Epithelial cell of esophagus (primary cell): ENCODE measurements around the gene POLR3K.

Experiments used
- DNase-seq: peaks from one replicate; pipeline ENCODE4 v3.0.0; 2010; ENCODE audit warnings: low read depth
- H3K4me3 ChIP-seq: 2 replicates; pipeline ENCODE4 v1.5.1; 2011; ENCODE audit warnings: mild to moderate bottlenecking, low read length, control low read depth
- TF ChIP-seq, protein P1 (sequence below): IDR thresholded peaks from 2 replicates; pipeline ENCODE4 v1.5.1; 2011; ENCODE audit warnings: low read depth, mild to moderate bottlenecking, low read length, control low read depth, inconsistent platforms; ENCODE audit not compliant: insufficient read depth; ENCODE audit errors: missing control alignments

Gene POLR3K

GRCh38 chr16:94918-95265 is 41.5 kb upstream of the POLR3K start:
- H3K4me3 ChIP-seq = no peak overlapping the region
- TF ChIP-seq, protein P1, sequence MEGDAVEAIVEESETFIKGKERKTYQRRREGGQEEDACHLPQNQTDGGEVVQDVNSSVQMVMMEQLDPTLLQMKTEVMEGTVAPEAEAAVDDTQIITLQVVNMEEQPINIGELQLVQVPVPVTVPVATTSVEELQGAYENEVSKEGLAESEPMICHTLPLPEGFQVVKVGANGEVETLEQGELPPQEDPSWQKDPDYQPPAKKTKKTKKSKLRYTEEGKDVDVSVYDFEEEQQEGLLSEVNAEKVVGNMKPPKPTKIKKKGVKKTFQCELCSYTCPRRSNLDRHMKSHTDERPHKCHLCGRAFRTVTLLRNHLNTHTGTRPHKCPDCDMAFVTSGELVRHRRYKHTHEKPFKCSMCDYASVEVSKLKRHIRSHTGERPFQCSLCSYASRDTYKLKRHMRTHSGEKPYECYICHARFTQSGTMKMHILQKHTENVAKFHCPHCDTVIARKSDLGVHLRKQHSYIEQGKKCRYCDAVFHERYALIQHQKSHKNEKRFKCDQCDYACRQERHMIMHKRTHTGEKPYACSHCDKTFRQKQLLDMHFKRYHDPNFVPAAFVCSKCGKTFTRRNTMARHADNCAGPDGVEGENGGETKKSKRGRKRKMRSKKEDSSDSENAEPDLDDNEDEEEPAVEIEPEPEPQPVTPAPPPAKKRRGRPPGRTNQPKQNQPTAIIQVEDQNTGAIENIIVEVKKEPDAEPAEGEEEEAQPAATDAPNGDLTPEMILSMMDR = no peak

DNA sequence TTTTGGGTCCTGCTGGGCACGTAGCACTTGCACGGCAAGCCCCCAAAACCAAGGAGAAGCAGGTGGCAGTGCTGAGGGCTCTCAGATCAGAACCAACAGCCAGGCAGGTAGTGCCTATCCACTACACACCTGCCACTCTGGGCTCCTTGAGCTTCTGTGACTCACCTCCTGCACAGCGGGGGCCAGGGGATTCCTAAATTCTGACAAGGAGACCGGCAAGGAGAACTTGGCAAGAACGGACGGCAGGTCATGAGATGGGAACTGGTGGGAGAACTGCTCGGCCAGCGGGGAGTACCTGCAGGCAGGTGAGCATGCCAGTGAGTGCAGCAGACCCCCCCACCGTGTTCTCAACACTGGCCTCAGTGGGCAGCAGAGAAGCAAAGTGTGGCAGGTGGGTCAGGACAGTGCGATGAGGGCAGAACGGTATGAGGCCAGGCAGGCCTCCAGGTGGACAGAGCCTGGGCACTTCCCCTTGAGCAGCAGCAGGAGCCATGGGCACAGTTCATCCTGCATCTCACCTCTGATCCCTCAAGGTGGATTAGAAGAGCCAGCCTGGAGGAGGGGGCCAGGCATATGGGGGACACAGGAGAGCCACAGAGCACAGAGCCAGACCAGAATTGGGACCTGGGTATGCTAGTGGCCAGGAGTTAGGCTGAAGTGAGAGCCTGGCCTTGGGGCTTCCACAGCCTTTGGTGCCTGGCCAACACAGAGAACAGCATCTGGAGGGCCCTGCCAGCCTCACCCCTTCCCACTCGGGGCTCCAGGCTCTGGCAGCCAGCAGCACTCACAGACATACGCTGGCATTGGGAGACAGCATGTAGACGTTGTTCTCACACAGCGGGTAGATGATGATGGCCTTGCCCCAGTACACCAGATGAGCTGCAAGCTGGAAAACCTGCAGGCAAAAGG is 39.3 kb upstream of the POLR3K start:
- TF ChIP-seq, protein P1 = no peak
- no peak overlapping the region for H3K4me3 ChIP-seq
- no peak for DNase-seq

More at GRCh38 chr16:94918-95265, 41.5 kb upstream of the POLR3K start:
- DNase-seq = no peak

DNA sequence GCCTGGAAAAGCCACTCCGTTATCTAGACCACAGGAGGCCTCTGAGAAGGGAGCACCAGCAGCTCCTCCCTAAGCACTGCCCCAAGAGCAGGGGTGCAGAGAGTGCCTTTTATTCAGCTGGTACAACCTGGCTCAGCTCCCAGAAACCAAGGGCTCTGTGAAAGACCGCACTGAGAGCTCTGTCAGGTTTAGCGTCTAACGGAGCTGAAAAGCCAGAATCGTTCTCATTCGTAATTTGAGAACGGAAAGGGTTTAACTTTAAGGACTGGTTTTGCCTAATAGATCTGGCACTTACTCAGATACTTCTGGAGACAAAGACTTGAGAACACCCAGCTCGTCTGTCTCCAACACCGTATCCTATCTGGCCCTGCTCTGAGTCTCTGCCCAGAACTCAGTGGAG is 38.1 kb upstream of the POLR3K start:
- H3K4me3 ChIP-seq = no peak overlapping the region

GRCh38 chr16:89391-90302 is 36.2 kb upstream of the POLR3K start:
- no peak for DNase-seq
- TF ChIP-seq, protein P1 = no peak
- H3K4me3 ChIP-seq = no peak overlapping the region

More for the DNA sequence above, 38.1 kb upstream of the POLR3K start:
- TF ChIP-seq, protein P1 = no peak
- DNase-seq = no peak

DNA sequence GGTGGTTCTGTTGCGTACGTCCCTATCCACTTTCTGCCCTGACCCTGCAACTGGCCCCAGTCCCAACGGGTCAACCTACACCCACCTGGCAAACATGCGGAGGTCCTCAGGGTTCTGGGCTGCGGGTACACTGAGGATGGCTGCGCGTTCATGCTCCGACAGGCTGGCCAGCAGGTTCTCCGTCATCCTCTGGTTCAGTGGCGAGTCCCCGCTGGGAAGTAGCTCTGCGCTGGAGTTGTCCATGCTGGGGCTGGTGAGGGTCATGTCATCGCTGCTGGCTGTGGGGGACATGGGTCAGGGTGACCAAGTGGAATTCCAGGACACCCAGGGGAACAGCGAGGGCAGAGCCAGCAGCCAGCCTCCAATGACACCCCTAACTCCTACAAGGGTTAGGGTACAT is 35.2 kb upstream of the POLR3K start:
- TF ChIP-seq, protein P1 = no peak
- no peak for DNase-seq
- no peak overlapping the region for H3K4me3 ChIP-seq

GRCh38 chr16:86483-86952 is 33.1 kb upstream of the POLR3K start:
- DNase-seq = no peak
- TF ChIP-seq, protein P1 = no peak
- no peak overlapping the region for H3K4me3 ChIP-seq
